Stimulated activated naive CD8-positive, alpha-beta T cell treated with anti-CD3 and anti-CD28 coated beads, Interleukin-15, amount 100 ng/mL, for 72 hours (primary cell): ENCODE results near the gene GPT2.

Experiments used
- ATAC-seq: fragments of 150-1000 bp; cut with Tn5 transposase; 2 replicates; pipeline ENCODE4 v1.10.0; 2021; ENCODE audit warnings: mild to moderate bottlenecking, moderate library complexity
- DNase-seq, 2 donors: peaks; one replicate each; pipeline ENCODE4 v3.0.0; 2021 to 2022
- H3K27ac Mint-ChIP-seq, 2 donors: one replicate each; pipeline ENCODE4 v1.8.0; 2022; ENCODE audit warnings: mild to moderate bottlenecking in 2 of 2, mixed read lengths in 2 of 2, moderate library complexity in 2 of 2
- H3K27me3 Mint-ChIP-seq: one replicate; pipeline ENCODE4 v1.8.0; 2022; ENCODE audit warnings: mixed read lengths
- H3K4me1 Mint-ChIP-seq: one replicate; pipeline ENCODE4 v1.8.0; 2022; ENCODE audit warnings: mild to moderate bottlenecking, mixed read lengths
- H3K4me3 Mint-ChIP-seq, 2 donors: one replicate each; pipeline ENCODE4 v1.8.0; 2022; ENCODE audit warnings: mild to moderate bottlenecking in 2 of 2, mixed read lengths in 2 of 2, moderate library complexity in 1 of 2
- H3K9me3 Mint-ChIP-seq, 2 donors: one replicate each; pipeline ENCODE4 v1.8.0; 2022; ENCODE audit warnings: mixed read lengths in 2 of 2

The GPT2 gene

GRCh38 chr16:46885960-46886763 lies 2.0 kb downstream of the GPT2 start:
- peaks cover 30% of the 10 kb centered on the region for H3K4me1 Mint-ChIP-seq
- ATAC-seq (no peak), DNase-seq (no peak)
- H3K9me3 Mint-ChIP-seq, result no peaks in the 10 kb centered on the region
- peak overlapping the region; percentile 83 to 92 for H3K4me3 Mint-ChIP-seq
- no peak overlapping the region for H3K27ac Mint-ChIP-seq
- peaks cover 38% of the 10 kb centered on the region for H3K27me3 Mint-ChIP-seq

- no peaks in the 10 kb centered on the region for H3K9me3 Mint-ChIP-seq
- no peak for DNase-seq
- no peak overlapping the region for H3K27ac Mint-ChIP-seq
- ATAC-seq, result no peak
- H3K27me3 Mint-ChIP-seq, result peaks cover 32% of the 10 kb centered on the region
- H3K4me1 Mint-ChIP-seq, result peaks cover 33% of the 10 kb centered on the region
- H3K4me3 Mint-ChIP-seq, result no peak overlapping the region
These were observed 2.8 kb downstream of the GPT2 start for GRCh38 chr16:46886764-46887523.

GRCh38 chr16:46887524-46887854 lies 3.3 kb downstream of the GPT2 start:
- no peak overlapping the region for H3K4me3 Mint-ChIP-seq
- no peak for ATAC-seq

DNA sequence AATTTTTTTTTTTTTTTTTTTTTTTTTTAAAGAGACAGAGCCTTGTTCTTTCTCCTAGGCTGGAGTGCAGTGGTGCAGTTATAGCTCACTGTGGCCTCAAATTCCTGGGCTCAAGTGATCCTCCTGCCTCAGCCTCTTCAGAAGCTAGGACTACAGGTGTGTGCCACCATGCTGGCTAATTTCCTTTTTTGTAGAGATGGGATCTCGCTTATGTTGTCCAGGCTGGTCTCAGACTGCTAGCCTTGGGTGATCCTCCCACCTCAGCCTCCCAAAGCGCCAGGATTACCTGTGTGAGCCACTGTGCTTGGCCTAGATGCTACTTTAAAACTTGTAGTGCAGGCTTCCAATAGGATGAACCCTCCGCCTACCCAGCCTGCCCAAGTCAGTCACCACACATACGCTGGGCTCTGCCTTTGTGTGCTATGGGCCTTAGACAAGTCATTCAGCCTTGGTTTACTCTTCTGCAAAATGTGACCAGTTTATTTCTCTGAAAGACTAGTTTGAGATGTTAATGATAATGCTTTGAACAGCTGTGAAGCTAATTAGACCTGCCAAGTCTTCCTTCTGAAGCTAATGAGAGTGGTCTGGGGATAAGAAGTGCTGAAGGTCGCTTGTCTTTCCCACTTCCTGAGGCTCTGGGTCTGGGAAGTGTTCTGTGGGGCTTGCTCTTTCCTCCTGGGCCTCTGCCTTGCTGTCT lies 5.2 kb downstream of the GPT2 start:
- ATAC-seq (no peak), DNase-seq (no peak)
- Mint-ChIP-seq H3K27me3 (peaks cover 19% of the 10 kb centered on the region), H3K4me1 (peaks cover 26% of the 10 kb centered on the region), H3K9me3 (no peaks in the 10 kb centered on the region), H3K27ac (no peak overlapping the region), H3K4me3 (no peak overlapping the region)

More at GRCh38 chr16:46887524-46887854, 3.3 kb downstream of the GPT2 start:
- DNase-seq, result no peak
- H3K9me3 Mint-ChIP-seq, result no peaks in the 10 kb centered on the region
- H3K4me1 Mint-ChIP-seq, result peaks cover 34% of the 10 kb centered on the region
- no peak overlapping the region for H3K27ac Mint-ChIP-seq
- H3K27me3 Mint-ChIP-seq, result peaks cover 27% of the 10 kb centered on the region

DNA sequence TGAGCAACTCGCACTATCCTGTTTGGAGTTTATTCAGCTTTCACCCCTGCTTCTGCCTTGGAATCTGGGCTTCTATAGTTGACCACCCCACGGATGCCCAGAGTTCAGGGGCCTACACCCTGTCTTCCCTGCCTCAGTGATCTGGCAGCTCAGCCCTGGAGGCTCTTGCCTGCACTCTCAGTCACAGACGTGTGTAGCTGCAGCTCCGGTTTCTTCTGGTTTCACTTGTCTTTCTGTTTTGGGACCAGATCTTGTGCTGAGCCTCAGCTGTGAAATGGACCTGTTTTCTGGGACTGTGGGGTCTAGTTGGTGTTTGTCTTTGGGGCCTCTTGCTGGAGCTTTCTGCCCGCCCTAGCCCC lies 5.8 kb downstream of the GPT2 start:
- H3K27ac Mint-ChIP-seq, result no peak overlapping the region
- DNase-seq (no peak), ATAC-seq (no peak)
- H3K4me3 Mint-ChIP-seq, result no peak overlapping the region
- H3K9me3 Mint-ChIP-seq, result no peaks in the 10 kb centered on the region
- peaks cover 16% of the 10 kb centered on the region for H3K27me3 Mint-ChIP-seq
- H3K4me1 Mint-ChIP-seq, result peaks cover 24% of the 10 kb centered on the region

DNA sequence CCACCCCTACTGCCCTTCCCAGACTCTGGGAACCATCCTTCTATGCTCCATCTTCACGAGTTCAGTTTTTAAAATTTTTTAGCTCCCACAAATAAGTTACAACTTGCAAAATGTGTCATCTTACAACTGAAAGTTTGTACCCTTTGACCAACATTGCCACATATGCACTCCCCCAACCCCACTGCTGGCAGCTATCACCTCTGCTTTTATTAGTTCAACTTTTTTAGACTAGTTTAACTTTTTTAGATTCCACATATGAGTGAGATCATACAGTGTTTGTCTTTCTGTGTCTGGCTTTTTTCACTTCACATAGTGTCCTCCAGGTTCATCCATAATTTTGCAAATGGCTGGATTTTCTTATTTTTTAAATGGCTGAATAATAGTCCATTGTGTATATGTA lies 7.7 kb downstream of the GPT2 start:
- Mint-ChIP-seq H3K4me3 (no peak overlapping the region), H3K27me3 (no peaks in the 10 kb centered on the region), H3K4me1 (peaks cover 8% of the 10 kb centered on the region), H3K9me3 (no peaks in the 10 kb centered on the region), H3K27ac (no peak overlapping the region)
- no peak for DNase-seq
- no peak for ATAC-seq

DNA sequence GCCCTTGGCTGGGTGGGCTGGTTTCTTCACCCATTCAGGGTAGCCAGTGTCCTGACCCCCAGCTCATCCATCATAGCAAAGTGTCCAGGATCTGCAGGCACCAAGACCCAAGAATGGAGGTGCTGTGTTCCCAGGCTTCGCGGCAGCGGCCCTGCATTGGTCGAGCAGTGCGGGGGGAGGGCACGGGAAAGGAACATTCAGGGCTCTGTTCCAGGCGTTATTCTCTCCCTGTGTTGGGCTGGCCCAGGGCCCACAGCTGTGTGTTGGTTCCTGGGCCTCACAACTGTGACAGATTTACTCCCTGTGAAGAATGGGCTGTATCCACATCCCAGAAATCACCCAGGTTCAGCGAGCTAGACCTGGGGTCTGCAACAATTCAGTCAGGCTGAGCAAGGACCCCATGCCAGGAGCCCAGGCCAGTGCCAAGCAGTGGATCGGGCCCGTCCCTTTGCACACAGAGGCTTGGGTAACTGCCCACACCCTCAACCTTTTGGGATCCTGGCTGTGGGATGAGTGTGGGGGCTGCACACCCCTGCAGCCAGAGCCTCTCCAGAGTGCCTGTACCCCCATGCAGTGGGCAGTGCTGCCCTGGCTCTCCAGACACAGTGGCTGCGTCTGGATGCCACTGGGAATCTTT lies 10.0 kb downstream of the GPT2 start:
- no peak for DNase-seq
- ATAC-seq, result no peak
- H3K4me3 Mint-ChIP-seq, result no peak overlapping the region
- no peaks in the 10 kb centered on the region for H3K9me3 Mint-ChIP-seq
- H3K4me1 Mint-ChIP-seq, result peaks cover 8% of the 10 kb centered on the region
- no peak overlapping the region for H3K27ac Mint-ChIP-seq
- H3K27me3 Mint-ChIP-seq, result no peaks in the 10 kb centered on the region

DNA sequence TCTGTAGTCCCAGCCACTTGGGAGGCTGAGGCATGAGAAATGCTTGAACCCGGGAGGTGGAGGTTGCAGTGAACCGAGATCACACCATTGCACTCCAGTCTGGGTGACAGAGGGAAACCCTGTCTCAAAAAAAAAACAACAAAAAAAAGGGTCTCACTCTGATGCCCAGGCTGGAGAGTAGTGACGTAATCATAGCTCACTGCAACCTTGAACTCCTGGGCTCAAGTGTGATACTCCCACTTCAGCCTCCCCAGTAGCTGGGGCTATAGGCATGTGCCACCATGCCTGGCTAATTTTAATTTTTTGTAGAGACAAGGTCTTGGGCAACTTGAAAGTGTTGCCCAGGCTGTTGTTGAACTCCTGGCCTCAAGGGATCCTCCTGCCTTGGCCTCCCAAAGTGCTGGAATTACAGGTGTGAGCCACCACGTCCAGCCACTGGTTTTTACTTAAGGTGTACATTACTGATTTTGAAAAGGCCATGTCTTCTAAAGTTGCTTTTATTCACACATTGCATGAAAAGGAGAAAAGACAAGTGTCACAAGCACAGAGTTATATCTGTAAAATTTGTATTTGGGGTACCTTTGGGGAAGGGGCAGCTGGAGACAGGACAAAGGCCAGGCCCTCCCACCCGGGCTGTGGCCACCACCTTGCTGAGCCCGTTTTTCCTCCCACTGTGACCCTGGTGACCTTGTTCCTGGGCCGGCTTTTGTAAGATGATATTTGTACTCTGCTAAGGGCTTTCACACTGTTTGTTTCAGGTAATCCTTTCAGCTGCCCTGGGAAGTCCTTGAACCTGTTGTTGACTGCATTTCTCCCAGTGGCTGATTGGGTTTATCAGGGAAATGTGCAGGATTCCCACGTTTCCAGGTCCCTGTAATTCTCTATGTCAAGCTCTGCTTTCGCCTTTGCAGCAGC lies 11.5 kb downstream of the GPT2 start:
- H3K27me3 Mint-ChIP-seq, result no peaks in the 10 kb centered on the region
- peaks cover 8% of the 10 kb centered on the region for H3K4me1 Mint-ChIP-seq
- H3K4me3 Mint-ChIP-seq, result no peak overlapping the region
- DNase-seq, result no peak
- H3K9me3 Mint-ChIP-seq, result no peaks in the 10 kb centered on the region
- H3K27ac Mint-ChIP-seq, result no peak overlapping the region
- no peak for ATAC-seq

- DNase-seq, result no peak
- Mint-ChIP-seq H3K27ac (no peak overlapping the region), H3K9me3 (no peaks in the 10 kb centered on the region), H3K27me3 (no peaks in the 10 kb centered on the region), H3K4me3 (no peak overlapping the region), H3K4me1 (peaks cover 8% of the 10 kb centered on the region)
- no peak for ATAC-seq
These were observed 12.3 kb downstream of the GPT2 start for GRCh38 chr16:46896314-46896968.

DNA sequence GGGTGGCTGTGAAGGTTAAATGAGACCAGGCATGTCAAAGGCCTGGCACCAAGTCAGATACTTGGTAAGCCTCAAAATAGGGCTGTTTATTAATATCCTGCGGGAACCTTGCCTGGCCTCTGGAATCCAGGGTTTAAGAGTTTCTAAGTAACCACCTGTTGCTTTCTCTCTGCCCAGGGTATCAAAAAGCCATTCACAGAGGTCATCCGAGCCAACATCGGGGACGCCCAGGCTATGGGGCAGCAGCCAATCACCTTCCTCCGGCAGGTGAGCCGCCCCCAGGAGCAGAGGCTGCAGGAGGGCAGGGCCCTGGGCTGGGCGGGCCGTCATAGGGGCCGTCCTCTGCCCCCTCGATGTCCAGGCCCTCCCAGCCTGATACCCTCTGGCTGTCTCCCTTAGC lies 13.3 kb downstream of the GPT2 start:
- Mint-ChIP-seq H3K27me3 (no peaks in the 10 kb centered on the region), H3K9me3 (no peaks in the 10 kb centered on the region), H3K4me1 (no peaks in the 10 kb centered on the region), H3K4me3 (no peak overlapping the region), H3K27ac (no peak overlapping the region)
- no peak for DNase-seq
- no peak for ATAC-seq

DNA sequence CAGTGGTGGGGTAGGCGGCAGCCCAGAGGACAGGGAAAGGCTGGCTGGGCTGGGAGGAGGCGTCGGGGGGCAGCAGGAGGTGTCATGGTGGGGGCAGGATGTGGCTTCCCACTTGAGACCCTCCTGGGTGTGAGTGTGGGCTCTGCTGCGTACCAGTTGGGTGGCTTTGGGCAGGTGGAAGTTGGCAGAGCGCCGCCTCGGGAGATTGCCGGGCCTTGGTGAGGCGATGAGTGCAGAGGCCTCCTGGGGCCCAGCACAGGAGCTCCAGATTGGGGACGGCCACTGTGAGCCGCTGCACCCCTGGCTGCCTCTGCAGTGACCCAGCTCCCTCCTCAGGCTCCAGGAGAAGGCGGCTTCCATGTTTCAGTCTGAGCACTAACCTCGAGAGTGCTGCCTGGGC lies 13.8 kb downstream of the GPT2 start:
- ATAC-seq (no peak), DNase-seq (no peak)
- H3K4me3 Mint-ChIP-seq, result no peak overlapping the region
- no peaks in the 10 kb centered on the region for H3K27me3 Mint-ChIP-seq
- no peaks in the 10 kb centered on the region for H3K4me1 Mint-ChIP-seq
- H3K27ac Mint-ChIP-seq, result no peak overlapping the region
- no peaks in the 10 kb centered on the region for H3K9me3 Mint-ChIP-seq

GRCh38 chr16:46899443-46900143 lies 15.4 kb downstream of the GPT2 start:
- ATAC-seq, result peak; percentile 28
- no peak overlapping the region for H3K4me3 Mint-ChIP-seq
- H3K27me3 Mint-ChIP-seq, result no peaks in the 10 kb centered on the region
- no peak for DNase-seq
- no peaks in the 10 kb centered on the region for H3K4me1 Mint-ChIP-seq
- H3K9me3 Mint-ChIP-seq, result no peaks in the 10 kb centered on the region
- no peak overlapping the region for H3K27ac Mint-ChIP-seq

DNA sequence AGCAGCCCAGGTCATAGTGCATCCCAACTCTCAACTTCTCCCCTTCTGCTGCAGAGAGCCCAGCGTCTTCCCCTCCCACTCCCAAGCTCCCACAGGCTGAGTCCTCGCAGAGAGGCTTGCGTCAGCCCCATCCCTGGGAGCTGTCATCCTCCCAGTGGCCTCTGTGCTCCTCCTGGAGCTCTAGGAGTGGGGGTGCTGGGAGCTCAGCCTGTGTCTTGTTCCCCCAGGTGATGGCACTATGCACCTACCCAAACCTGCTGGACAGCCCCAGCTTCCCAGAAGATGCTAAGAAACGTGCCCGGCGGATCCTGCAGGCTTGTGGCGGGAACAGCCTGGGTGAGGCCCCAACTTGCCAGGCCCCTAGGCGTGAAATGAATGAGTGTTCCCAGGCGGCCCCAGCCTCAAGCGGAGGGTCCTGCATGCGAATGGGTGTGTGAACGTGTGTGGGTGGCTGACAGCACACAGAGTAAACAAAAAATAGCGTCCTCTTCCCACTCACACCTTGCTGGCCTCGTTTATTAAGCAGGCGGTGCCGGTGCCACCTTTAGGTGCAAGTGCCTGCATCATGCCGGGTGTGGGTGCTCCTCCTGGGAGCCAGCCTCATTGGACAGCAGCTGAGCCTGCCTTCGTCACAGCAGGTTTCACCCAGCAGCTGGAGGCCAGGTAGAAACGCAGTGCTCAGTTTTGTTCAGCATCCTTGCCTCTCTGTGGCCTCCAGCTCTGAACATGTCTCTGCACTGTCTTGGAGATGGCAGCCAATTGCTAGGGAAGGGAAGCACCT lies 16.5 kb downstream of the GPT2 start:
- H3K27ac Mint-ChIP-seq, result no peak overlapping the region
- no peaks in the 10 kb centered on the region for H3K27me3 Mint-ChIP-seq
- H3K9me3 Mint-ChIP-seq, result no peaks in the 10 kb centered on the region
- H3K4me1 Mint-ChIP-seq, result no peaks in the 10 kb centered on the region
- H3K4me3 Mint-ChIP-seq, result no peak overlapping the region
- no peak for DNase-seq
- ATAC-seq, result no peak
